Activated T-cell treated with anti-CD3 and anti-CD28 coated beads for 24 hours (primary cell): ENCODE results near the gene PRKG1.
"Not testable (repeated sequence)": the region's sequence is repeated elsewhere in the genome, so short reads cannot be mapped to it uniquely, and the experiment has no call there.

ENCODE experiments used
- DNase-seq: peaks from one replicate; pipeline ENCODE4 v3.0.0-alpha.2; 2020; ENCODE audit warnings: low read depth

The PRKG1 gene

GRCh38 chr10:51227897-51228713, 153.8 kb downstream of the PRKG1 start:
- no peak for DNase-seq

- no peak for DNase-seq
These were observed 154.4 kb downstream of the PRKG1 start for GRCh38 chr10:51228714-51229100.

- no peak for DNase-seq
These were observed 156.7 kb downstream of the PRKG1 start for GRCh38 chr10:51230887-51231585.

GRCh38 chr10:51231754-51232153, 157.5 kb downstream of the PRKG1 start:
- no peak for DNase-seq

GRCh38 chr10:51233337-51234100, 159.2 kb downstream of the PRKG1 start:
- DNase-seq: no peak

GRCh38 chr10:51235865-51236264, 161.6 kb downstream of the PRKG1 start:
- no peak for DNase-seq

GRCh38 chr10:51239006-51239405, 164.7 kb downstream of the PRKG1 start:
- DNase-seq: no peak

GRCh38 chr10:51241461-51241860, 167.2 kb downstream of the PRKG1 start:
- no peak for DNase-seq

- no peak for DNase-seq
These were observed 168.1 kb downstream of the PRKG1 start for GRCh38 chr10:51242393-51242792.

- no peak for DNase-seq
These were observed 170.0 kb downstream of the PRKG1 start for GRCh38 chr10:51244309-51244708.

- no peak for DNase-seq
These were observed 170.6 kb downstream of the PRKG1 start for GRCh38 chr10:51244748-51245490.

GRCh38 chr10:51246156-51246555, 171.9 kb downstream of the PRKG1 start:
- no peak for DNase-seq

- no peak for DNase-seq
These were observed 176.1 kb downstream of the PRKG1 start for GRCh38 chr10:51250278-51250920.

- no peak for DNase-seq
These were observed 176.8 kb downstream of the PRKG1 start for GRCh38 chr10:51251110-51251509.

GRCh38 chr10:51255381-51255780, 181.1 kb downstream of the PRKG1 start:
- no peak for DNase-seq

GRCh38 chr10:51257511-51258248, 183.4 kb downstream of the PRKG1 start:
- DNase-seq: no peak

GRCh38 chr10:51260376-51260775, 186.1 kb downstream of the PRKG1 start:
- no peak for DNase-seq

- no peak for DNase-seq
These were observed 192.2 kb downstream of the PRKG1 start for GRCh38 chr10:51266496-51266895.

GRCh38 chr10:51267980-51268570, 193.8 kb downstream of the PRKG1 start:
- DNase-seq: not testable (repeated sequence)

- no peak for DNase-seq
These were observed 195.5 kb downstream of the PRKG1 start for GRCh38 chr10:51269821-51270220.
